ENCODE results near the gene SLC8A2.

The SLC8A2 gene

DNA sequence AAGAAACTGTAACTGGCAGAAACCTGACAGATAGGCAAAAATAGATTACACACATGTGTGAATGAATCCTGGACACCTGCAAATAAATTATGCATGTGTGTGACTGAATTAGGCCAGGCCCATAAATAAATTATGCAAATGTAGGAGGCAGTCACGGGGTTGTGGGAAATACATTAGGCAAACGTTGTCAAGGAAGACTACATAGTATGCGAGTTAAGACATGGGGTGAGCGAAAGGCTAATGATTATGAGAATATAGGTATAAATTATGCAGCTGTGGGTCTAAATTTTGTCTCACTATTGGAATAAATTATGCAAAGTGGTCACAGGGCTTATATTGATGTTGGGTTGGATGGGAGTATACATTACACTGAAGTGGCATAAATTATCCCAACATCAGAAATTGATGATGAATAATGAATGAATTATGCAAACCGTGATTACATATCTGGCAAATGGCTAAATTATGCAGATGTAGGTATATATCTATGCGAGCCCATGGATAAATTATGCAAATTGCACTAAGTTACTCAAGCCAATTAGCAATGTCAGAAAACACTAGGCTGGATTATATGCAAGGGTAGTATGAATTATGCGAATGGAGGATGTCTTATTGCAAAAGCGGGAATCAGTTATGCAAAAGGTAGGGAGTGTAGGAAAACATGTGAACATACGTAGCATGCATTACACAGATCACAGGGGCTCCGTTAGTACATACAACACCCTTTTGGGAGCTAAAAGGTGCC is 6.8 kb downstream of the SLC8A2 start:
- no peak for DNase-seq (ENCODE audit: extremely low read depth in 1 of 2, low read depth in 1 of 2)

DNA sequence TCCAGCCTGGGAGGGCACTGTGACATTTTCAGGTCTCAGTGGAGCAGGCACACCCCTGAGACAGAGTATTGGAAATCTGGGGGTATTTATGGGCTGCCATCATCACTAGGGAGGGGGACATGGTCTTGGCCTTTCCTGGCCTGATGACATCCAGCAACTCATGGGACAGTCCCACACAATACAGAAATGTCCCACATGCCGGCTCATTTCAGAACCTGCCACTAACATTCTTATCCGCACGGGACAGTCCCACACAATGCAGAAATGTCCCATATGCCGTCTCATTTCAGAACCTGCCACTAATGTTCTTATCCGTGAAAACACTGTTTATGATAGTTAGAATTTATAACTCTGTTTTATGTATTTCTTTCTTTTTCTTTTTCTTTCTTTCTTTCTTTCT is 9.8 kb downstream of the SLC8A2 start:
- DNase-seq (ENCODE audit: extremely low read depth in 1 of 2, low read depth in 1 of 2): no peak

DNA sequence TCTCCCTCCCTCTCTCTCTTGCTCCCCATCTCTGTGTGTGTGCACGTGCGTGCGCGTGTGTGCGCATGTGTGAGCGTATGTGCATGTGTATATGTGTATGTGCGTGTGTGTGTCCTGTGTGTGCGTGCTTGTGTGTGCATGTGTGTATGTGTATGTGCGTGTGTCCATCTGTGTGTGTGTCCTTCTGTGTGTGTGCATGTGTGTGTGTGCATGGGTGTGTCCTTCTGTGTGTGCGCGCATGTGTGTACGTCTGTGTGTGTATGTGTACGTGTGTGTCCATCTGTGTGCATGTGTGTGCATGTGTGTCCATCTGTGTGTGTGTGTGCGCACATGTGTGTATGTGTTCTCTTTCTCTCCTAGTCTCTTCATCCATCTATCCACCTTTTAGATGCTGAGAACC is 12.2 kb downstream of the SLC8A2 start:
- DNase-seq (ENCODE audit: extremely low read depth in 1 of 2, low read depth in 1 of 2): no peak

DNA sequence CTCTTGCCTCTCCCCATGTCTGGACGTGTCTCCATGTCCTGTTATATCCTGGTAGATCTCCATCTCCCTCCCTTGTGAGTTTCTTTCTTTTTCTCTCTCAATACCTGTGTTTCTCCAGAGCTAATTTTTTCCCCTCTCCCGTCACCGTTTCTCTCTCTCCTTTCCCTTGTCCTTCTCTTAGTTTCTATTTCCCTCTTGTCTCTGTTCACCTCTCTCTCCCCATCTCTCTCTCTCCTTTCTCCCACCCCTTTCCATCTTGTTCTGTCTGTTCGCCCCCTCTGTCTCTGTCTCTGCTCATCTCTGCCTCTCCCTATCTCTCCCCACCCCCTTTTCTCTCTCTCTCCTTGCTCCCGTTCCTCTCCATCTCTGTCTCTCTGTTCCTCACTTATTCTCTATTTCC is 13.0 kb downstream of the SLC8A2 start:
- DNase-seq (ENCODE audit: extremely low read depth in 1 of 2, low read depth in 1 of 2): no peak

DNA sequence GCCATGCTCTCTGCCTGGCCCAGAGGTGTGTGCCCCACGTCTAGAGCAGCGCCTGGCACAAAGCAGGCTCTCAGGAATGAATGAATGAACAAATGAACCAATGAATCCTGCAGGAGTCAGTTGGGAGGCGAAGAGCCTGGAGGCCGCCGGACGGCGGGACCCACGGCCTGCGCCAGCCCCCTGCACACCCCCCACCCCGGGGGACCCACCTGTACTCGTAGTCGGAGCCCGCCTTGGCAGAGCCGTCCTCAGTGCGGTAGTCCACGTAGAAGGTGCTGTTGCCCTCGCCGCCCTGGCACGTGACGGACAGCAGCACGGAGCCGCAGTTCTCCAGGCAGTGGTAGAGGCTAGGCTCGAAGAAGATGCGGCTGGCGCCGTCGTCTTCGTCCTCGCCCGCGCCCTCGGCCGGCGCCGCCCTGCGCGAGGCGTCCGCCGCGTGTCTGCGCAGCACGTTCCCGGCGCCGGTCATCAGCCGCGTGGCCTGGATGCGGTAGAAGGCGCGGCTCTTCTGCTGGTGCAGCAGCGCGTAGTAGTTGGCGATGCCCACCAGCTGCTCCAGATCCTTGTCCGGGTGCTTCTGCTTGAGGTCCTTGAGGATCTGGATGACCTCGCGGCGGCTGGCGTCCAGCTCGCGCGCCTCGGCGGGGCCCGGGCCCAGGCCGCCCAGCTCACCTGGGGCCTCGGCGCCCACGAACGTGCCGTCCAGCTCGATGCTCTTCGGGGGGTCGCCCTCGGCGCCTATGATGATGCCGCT is 14.8 kb downstream of the SLC8A2 start:
- DNase-seq (ENCODE audit: extremely low read depth in 1 of 2, low read depth in 1 of 2): no peak

DNA sequence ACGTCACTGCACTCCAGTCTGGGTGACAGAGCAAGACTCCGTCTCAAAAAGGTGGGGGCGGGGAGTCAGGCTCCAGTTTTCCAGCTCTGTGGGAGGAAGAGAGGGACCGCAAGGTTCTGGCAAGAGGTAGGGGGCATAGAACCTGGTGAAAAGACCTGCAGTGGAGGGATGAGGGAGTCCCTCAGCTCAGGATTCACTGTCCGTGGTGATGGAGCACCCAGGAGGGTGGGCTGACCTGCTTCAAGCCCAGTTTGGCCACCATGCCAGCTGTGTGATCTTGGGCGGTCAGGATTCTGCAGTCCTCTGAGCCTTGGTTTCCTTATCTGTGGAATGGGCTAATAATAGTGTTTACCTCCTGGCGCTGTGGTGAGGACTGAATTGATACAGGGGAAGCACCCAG is 21.2 kb downstream of the SLC8A2 start:
- no peak for DNase-seq (ENCODE audit: extremely low read depth in 1 of 2, low read depth in 1 of 2)

DNA sequence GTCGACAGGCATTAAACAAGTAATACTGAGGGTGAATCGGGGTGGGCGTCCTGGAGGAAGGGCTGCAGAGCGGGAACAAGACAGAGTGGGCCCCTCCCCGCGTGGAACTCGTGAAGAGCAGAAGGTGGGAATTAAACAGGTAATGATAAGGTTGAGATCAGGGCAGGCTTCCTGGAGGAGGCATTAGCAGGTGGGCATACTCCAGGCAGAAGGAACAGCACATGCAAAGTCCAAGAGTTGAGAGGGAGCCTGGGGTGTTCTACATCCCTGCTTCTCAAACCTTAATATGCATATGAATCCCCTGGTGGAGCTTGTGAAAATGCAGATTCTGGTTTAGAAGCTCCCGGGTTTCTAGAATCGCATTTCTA is 23.3 kb downstream of the SLC8A2 start:
- no peak for DNase-seq (ENCODE audit: extremely low read depth in 1 of 2, low read depth in 1 of 2)

DNA sequence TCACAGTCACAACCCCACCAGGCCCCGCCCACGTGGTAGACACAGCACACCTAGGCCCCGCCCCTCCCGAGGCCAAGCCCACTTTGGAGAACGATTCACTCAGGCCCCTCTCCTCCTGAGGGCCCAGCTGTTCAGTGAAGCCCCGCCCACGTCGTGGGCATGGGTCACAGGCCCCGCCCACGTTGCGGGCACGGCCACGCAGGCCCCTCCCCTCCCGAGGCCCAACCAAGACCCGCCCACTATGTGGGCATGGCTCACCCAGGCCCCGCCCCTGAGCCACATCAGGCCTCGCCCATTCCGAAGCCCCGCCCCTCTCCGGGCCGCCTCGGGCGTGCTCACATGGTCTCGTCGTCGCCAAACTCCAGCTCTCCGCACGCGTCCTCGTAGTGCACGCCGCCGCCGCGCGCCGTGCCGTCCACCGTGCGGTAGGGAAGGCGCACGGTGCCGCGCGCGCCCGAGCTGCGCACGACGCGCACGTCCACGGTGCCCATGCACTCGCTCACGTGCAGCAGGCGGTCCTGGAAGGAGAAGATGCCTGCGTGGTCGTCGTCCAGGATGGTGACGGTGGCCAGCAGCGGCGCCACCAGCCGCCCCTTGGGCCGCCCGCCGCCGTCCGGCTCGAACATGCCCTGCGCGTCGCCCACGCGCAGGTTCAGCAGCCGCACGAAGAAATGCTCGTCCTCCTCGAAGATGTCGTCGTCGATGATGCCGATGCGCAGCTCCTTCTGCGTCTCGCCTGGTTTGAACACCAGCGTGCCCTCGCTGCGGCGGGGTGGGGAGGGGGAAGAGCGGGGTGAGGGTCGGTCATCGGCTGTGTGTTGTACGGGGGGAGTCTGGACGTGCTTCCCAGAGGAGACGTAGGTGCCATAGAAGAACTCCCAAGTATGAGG is 24.0 kb downstream of the SLC8A2 start:
- peak; percentile 44 to 49 for DNase-seq (ENCODE audit: extremely low read depth in 1 of 2, low read depth in 1 of 2)

DNA sequence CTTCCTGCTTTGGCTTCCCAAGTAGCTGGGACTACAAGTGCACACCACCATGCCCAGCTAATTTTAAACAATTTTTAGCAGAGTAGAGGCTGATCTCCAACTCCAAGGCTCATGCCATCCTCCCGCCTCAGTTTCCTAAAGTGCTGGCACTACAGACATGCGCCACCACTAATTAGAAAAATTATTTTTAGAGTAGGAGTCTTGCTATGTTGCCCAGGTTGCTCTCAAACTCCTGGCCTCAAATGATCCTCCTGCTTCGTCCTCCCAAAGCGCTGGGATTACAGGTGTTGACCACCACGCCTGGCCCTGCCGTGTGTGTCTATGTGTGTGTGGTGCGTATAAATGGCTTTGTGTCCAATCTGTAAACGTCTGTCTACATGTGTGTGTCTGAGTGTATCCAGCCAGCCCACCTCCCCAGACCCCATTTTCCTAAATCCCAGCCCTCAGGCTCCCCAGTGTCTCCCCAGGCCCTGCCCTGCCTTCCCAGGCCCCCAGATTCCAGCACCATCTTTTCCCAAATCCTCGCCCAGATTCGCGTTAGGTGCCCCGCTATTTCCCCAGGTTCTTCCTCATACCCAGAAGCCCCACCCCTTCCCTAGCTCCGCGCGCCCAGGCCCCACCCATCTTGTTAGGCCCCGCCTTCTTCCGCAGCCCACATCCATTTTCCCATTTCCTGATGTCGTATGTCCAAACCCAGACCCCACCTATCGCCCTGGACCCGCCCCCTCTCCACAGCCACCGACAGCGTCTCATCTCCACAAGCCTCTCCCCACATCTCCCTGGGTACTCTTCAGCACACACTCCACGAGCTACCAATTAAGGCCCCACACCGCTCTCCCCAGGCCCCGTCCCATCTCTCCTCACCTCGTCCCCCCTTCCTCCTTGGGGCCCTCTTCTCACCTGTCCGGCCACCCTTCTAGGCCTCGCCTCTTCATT is 24.9 kb downstream of the SLC8A2 start:
- no peak for DNase-seq (ENCODE audit: extremely low read depth in 1 of 2, low read depth in 1 of 2)

DNA sequence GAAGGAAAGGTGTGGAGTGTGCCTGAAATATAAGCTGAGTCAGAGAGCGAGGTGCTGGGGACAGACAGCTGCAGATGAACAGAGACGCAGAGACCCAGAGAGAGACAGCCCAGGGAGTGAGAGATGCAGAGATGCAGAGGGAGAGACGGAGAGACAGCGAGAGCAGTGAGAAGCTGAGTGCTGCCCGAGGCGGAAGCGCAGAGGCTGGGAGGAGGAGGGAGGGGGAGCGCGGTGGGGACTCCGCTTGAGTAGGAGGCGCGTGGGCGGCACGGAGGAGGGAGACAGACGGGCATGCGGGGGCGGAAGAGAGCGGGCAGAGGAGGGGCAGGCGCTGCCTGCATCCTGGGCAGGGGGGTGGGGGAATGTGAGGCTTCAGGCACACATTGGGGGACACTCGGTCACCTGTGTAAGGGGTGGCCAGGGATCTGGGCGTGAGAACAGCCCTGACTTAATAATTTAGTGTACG is 25.7 kb downstream of the SLC8A2 start:
- no peak for DNase-seq (ENCODE audit: extremely low read depth in 1 of 2, low read depth in 1 of 2)

DNA sequence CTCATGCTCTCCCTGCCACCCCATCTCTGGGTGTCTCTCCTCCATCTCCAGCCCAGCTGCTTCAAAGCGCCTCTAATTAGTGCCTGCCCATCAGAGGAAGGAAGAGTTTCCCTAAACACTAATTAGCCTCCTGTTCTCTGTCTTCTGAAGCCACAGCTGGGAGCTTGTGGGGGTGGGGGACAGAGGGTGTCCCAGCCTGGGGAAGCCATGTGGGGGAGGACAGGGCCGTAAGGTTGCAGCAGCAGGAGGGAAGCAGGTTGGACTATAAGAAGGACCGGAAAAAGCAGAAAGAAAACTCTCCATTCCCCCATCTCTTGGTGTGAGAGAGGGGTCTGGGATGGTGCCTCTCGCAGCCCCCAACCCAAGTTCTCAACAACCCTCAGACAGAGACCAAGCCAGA is 26.2 kb downstream of the SLC8A2 start:
- no peak for DNase-seq (ENCODE audit: extremely low read depth in 1 of 2, low read depth in 1 of 2)

DNA sequence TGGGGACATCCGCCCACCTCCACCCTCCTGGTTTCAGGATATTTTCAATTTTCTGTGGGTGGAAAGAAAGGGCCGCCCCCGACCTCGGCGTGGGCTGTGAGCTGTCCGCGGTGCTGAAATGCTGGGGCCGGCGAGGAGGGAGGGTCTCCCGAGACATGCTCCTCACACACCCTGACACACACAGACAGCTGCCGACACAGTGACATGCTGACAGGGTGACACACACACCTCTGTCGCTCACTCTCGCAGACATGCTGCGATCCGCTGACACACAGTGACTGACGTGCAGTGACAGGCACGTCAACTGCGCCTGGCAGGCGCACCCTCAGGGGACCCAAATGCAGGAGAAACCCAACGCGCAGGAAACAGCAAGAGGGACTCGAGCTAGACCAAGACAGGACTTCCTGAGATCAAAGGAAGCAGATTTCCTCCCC is 27.3 kb downstream of the SLC8A2 start:
- no peak for DNase-seq (ENCODE audit: extremely low read depth in 1 of 2, low read depth in 1 of 2)

DNA sequence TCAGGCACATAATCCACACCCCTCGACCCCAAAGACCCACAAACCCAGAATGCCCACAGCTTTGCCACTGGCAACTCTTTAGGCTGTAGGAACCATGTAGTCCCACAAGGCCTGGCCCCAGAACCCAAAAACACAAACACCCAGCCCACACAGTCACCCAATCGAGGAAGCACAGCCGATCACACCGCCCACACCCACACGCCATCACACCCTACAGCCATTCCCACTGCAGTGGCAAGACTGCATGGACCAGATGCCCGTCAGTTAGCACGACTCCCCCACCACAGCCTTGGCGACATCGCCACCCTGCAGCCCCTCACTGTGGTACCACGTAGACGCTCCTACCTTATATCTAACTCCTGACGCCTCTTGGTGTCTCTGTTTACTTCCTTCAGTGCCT is 28.4 kb downstream of the SLC8A2 start:
- no peak for DNase-seq (ENCODE audit: extremely low read depth in 1 of 2, low read depth in 1 of 2)

DNA sequence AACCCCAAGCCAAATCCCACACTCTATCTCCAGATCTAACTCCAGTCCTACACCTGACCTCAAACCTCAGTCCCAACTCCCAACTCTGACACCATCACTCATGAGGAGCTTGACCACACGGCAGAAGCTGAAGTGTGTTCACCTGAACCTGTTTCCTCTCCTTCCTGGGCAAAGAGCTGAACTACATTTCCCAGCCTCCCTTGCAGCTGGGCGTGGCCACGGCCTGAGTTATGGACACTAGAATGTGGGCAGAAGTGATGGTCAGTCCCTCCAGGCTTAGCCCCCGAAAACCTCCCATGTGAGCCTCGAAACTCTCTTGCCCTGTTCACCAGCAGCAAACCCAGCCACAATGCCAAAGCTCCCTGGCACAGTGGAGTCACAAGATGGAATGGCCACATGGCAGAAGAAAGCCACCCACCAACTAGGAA is 32.9 kb downstream of the SLC8A2 start:
- no peak for DNase-seq (ENCODE audit: extremely low read depth in 1 of 2, low read depth in 1 of 2)

DNA sequence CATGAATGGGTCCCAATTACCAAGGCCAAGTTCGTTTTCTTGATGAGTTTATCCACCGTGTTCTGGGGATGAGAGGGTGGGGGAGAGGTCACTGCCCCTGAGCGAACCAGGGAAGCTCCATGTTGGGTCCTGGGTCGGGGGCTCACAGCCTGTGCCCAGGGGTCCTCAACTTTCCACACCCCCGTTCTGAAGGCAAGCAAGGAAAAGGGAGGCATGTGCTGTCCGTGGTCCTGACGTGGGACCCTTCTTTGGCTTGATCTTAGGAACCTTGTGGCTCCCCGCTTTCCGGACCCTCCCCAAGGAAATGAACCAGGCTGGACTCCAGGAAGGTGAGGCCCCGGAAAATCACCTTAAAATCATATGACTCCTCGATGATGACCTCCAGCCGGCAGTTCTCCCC is 34.2 kb downstream of the SLC8A2 start:
- DNase-seq (ENCODE audit: extremely low read depth in 1 of 2, low read depth in 1 of 2): no peak

DNA sequence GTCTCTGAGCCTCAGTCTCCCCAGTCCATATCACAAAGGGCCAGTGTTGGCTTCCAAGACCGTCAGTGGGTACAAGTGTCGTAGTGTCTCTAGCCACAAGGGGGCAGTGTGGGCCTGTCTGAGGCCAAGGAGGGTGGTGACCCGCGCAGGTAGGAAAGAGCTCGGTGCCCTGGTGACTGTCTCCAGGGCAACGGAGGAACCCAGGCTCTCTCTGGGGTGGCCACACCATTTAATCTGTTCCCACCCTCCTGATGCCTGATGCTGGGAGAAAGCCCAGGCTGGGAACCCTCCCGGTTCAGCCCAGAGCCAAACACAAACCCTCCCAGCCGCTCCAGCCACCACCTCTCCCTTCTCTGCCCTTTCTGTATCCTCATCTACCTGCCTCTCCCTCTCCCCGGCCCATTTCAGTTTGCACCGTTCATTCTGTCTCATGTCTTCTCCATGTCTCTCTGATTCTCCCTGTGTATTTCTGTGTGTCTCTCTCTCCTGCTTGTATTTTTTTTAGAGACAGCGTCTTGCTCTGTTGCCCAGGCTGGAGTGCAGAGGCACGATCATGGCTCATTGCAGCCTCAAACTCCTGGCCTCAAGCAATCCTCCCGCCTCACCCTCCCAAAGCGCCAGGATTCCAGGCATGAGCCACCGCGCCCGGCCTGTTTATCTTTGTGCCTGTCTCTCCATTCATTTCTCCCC is 34.8 kb downstream of the SLC8A2 start:
- peak; percentile 55 to 57 for DNase-seq (ENCODE audit: extremely low read depth in 1 of 2, low read depth in 1 of 2)

DNA sequence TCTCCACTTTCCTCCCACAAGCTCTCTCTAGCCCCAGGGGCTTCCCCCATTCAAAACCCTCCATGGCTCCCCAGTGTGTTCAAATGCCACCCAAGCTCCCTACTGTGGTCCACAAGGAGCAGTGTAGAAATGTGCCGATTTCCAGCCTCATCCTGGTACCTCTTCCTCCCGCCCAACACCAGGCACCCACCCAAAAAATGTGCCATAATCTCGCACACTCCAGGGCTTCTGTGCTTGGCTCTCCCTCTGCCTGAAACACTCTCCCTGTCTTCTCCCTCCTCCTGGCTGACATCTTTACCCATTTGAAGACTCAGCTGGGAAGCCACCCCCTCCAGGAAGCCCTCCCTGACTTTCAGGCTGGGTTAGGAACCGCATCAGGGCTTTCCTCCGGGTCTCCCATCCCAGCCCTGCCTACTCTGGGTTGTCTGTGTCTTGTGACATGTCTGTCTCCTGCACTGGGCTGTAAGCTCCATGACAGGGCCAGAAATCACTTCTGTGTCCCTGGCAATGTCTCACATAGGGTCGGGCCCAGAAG is 35.7 kb downstream of the SLC8A2 start:
- no peak for DNase-seq (ENCODE audit: extremely low read depth in 1 of 2, low read depth in 1 of 2)

DNA sequence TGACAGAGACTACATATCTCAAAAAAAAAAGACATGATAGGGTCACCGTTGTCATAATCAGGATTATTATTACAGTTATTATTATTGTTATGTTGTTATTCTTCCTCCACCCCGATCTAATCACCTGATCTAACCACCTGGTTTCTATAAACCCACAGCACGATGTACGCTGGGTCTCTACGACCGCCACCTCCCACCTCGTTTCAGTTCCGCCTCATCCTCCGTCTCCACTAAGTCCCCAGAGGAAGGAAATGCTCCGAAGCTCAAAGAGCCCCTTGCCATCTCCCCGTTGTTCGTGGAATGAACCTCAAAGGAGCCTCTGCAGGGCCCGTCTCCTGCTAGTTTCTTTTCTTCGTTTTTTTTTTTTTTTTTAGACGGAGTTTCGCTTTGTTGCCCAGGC is 36.5 kb downstream of the SLC8A2 start:
- DNase-seq (ENCODE audit: extremely low read depth in 1 of 2, low read depth in 1 of 2): no peak

DNA sequence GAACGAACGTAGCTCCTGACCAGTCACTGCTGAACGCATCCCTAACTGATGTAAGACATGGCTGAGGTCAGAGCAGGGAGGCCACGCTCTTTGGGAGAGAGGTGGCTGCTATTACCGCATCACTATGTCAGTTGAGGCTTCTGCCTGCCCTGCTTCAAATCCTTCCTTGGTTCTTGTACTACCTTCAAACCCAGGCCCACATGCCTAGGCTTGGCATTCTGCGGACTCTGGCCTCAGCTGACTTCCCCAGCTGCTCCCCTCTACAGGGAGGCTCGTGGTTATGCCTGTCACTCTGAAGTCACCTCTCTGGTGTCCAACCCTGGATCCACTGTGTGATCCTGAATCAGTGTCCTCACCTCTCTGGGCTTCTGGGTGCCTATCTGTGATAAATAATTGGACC is 37.6 kb downstream of the SLC8A2 start:
- no peak for DNase-seq (ENCODE audit: extremely low read depth in 1 of 2, low read depth in 1 of 2)
